HG03571 (cell line): Measurements from ENCODE around the gene RHBDD2.
A peak's percentile ranks its signal among the peaks of the same experiment; 100 is the strongest.
"Not testable (repeated sequence)": the region's sequence is repeated elsewhere in the genome, so short reads cannot be mapped to it uniquely, and the experiment has no call there.

ENCODE experiments used
- ATAC-seq: cut with Tn5 transposase; IDR thresholded peaks from one replicate; pipeline ENCODE4 v1.9.1; 2021; ENCODE audit not compliant: unreplicated experiment

RHBDD2 gene

DNA sequence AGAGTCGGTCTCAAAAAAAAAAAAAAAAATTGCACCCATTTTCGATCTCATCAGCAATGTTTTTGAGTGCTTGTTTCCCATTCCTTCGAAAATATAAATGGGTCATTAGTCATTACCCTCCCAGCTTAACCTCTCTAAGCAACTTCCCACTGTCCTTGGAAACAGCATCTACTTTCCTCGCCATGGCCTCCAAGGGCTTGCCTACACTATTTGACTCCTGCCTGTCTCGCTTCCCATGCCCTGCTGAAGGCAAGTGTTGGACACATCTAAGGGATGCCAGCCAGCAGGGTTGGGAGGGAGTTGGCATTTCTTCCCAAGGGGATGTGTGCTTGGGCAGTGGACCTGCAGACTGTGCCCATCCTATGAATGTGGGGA is 12.7 kb upstream of the RHBDD2 start:
- no peak for ATAC-seq

- no peak for ATAC-seq
These were observed 12.1 kb upstream of the RHBDD2 start for GRCh38 chr7:75866489-75867389.

GRCh38 chr7:75867390-75867717 is 11.5 kb upstream of the RHBDD2 start:
- no peak for ATAC-seq

DNA sequence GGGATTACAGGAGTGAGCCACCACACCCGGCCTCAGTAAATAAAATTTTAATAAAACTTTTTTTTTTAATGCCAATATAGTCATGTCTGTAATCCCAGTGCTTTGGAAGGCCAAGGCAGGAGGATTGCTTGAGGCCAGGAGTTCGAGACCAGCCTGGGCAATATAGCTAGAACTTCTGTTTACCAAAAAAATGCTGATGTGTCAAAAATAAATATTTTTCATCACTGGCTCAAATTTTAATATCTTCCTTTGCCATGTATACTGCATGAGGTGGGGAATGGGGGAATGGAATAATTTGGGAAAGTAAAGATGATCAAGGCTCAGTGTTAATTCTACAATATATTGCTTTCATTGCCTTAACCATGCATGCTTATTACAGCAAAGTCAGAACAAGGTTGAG is 10.7 kb upstream of the RHBDD2 start:
- ATAC-seq = no peak

GRCh38 chr7:75869776-75870379 is 9.0 kb upstream of the RHBDD2 start:
- no peak for ATAC-seq

GRCh38 chr7:75870557-75871161 is 8.2 kb upstream of the RHBDD2 start:
- ATAC-seq = no peak

DNA sequence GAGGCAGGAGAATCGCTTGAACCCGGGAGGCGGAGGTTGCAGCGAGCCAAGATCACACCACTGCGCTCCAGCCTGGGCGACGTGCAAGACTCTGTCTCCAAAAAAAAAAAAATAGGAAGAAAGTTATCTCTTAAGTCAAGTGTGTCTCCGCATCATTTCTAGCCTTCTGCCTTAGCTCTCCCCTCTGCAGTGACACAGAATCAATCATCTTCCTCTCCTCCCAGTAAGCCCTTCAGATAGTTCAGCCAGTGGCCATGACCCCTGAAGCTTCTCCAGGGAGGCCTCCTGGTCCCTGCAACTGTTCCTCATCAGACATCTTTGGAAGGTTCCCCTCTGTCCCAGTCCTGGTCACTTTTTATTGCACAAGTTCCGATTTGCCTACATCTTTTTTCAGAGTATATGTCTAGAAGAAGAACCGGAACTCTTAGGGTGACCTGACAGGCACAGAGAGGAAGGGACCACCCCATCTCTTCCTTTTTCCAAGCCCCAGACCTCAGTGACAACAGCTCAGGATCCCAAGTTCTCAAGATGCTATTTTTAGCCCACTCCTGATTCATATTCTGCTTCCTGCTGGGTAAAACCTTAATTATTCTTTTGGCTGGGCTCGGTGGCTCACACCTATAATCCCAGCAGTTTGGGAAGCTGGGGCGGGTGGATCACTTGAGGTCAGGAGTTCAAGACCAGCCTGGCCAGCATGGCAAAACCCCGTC is 6.6 kb upstream of the RHBDD2 start:
- no peak for ATAC-seq

GRCh38 chr7:75874180-75874579 is 4.7 kb upstream of the RHBDD2 start:
- not testable (repeated sequence) for ATAC-seq

DNA sequence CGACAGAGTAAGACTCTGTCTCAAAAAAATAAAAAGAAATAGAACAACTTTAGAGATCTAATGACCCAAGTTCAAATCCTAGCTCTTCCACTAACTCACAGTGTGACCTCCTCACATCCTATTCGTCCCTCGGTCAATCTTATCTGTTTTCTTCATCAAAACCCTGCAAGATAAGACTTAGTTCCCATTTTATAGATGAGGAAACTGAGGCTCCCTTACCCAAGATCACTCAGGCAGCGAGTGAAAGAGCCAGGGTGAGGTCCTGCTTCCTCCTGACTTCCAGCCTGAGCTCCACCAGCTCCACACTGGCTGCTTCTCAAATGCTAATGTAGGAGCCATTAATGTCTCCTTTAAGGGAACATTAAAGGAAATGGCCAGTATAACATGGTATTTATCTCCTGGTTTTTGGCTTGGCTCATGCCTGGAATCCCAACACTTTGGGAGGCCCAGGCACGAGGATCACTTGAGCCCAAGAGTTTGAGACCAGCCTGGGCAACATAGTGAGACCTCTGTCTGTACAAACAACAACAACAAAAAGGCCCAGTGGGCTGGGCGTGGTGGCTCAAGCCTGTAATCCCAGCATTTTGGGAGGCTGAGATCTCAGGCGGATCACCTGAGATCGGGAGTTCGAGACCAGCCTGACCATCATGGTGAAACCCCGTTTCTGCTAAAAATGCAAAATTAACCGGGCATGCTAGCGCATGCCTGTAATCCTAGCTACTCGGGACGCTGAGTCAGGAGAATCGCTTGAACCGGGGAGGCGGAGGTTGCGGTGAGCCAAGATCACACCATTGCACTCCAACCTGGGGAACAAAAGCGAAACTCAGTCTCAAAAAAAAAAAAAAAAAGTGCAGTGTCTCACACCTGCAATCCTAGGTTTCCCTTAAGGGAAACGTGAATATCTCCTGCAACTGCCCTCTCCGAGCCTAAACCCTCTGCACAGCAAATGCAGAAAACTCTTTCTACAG is 3.4 kb upstream of the RHBDD2 start:
- ATAC-seq = no peak

- no peak for ATAC-seq
These were observed 2.5 kb upstream of the RHBDD2 start for GRCh38 chr7:75876126-75876881.

GRCh38 chr7:75878312-75878768 is 494 bp upstream of the RHBDD2 start:
- peak; percentile 18 for ATAC-seq

GRCh38 chr7:75879771-75880184 is 944 bp downstream of the RHBDD2 start:
- ATAC-seq = no peak

DNA sequence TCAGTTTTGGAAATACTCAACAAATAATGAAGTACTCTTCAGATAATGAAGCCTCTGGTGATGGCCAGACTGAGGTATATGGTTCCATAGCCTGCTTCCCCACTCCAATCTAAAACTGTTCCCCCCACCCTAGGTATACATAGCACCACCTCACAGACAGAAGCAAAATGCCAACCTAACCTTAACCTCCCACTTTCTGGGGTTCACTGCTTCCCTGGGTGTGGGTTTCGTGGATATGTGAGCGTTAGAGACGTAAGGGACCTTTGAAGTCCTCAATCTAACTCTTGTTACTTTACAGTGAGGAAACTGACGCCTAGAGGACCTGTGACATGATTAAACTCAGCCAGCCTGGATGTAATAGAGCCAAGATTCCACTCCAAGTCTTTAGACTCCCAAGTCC is 1.4 kb downstream of the RHBDD2 start:
- ATAC-seq = no peak

DNA sequence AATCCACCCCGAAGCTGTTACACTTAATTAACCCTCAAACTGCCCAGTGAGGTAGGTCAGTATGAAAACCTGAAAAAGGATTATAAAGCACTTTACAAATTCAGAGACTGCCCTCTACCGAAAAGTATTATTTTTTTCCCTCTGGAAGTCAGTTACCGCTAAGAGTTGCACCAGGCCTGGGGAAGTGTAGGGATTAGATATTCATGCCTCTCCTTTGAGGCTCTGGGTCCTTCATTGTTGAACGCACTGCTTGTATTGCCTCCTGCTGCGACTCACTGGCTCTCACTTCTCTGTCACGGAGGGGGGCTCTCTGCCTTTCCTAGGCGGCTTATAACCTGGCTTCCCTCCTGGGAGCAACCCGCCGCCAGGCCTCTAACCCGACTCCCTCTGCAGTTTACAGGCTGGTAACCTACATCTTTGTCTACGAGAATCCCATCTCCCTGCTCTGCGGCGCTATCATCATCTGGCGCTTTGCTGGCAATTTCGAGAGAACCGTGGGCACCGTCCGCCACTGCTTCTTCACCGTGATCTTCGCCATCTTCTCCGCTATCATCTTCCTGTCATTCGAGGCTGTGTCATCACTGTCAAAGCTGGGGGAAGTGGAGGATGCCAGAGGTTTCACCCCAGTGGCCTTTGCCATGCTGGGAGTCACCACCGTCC is 2.7 kb downstream of the RHBDD2 start:
- ATAC-seq = no peak

DNA sequence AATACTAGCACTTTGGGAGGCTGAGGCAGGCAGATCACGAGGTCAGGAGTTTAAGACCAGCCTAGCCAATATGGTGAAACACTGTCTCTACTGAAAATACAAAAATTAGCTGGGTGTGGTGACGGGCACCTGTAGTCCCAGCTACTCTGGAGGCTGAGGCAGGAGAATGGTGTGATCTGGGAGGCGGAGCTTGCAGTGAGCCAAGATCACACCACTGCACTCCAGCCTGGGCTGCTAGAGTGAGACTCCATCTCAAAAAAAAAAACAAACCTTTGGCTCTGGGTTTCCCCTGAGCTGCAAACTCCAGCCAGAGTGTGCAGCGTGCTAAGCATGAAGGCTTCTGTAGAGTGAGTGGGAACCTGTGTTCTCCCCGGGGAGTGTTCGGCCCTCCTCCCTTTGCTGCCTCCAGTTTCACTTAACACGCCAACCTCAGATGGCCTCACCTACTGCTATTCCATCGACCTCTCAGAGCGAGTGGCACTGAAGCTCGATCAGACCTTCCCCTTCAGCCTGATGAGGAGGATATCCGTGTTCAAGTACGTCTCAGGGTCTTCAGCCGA is 4.5 kb downstream of the RHBDD2 start:
- ATAC-seq = not testable (repeated sequence)

DNA sequence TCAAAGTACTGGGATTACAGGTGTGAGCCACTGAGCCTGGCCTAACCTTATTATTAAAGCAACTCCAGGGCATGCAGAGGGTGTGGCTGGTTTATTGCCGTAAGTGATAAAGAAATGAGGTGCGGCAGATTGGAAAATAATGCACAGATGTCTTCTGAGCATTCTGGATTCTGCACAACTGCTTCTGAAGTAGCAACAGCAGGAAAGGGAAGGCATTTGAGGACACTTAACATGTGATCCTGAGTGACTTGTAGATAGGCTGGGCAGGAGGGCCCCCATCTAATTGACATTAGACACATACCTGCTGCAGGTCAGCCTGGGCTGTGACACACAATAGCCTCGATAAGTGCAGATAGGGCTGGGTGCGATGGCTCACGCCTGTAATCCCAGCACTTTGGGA is 5.6 kb downstream of the RHBDD2 start:
- no peak for ATAC-seq

DNA sequence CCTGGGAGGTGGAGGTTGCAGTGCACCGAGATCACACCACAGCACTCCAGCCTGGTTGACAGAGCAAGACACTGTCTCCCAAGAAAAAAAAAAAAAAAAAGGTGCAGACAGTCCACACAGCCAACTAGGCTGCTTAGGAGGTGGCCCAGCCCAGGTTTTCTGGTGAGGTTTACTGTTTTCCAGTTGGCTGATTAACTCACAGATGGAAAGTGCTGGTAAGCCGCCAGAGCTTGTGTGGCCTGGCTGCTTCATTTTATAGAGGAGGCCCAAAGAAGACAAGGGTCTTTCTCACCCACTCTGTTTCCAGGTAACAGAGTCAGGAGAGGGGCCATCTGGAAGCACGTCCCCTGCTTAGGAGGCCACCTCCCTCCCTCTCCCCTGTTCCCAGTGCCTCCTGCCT is 6.2 kb downstream of the RHBDD2 start:
- ATAC-seq = no peak

- ATAC-seq = no peak
These were observed 9.0 kb downstream of the RHBDD2 start for GRCh38 chr7:75887669-75888369.
